IMR-90 (cell line): ENCODE results near the gene SCPEP1. TPM values are rescaled to one million over a fixed set of nuclear protein-coding genes. Genes with fewer than 3 reads are reported as not detected.

Experiments used
- ATAC-seq: fragments of 200-7000 bp; cut with Tn5 transposase; 2 replicates; pipeline ENCODE4 v1.9.1; 2020; ENCODE audit warnings: low read depth, mild to moderate bottlenecking, moderate library complexity
- BruUV-seq: library from RNA; stranded (reverse); fragments of 400-500 nt; replicated peaks from 2 replicates; lab custom pipeline; 2021; lab: Mats Ljungman, UMichigan
- CTCF ChIA-PET: fragments of 300-600 bp; formaldehyde crosslinking; extraction: SDS; loops from one replicate; lab custom pipeline; 2021; ENCODE audit warnings: antibody characterized with exemption; lab: Yijun Ruan, JAX
- POLR2A ChIA-PET: fragments of 300-600 bp; sonication (Branson Sonifier 250); formaldehyde crosslinking; loops from one replicate; lab custom pipeline; 2022; ENCODE audit warnings: antibody characterized with exemption; ENCODE audit not compliant: unreplicated experiment; lab: Charles Lee
- DNase-seq: peaks from one replicate; pipeline ENCODE4 v3.0.0; 2013
- H2AFZ ChIP-seq: replicated peaks from 2 replicates; pipeline ENCODE3; 2013; ENCODE audit warnings: low read length, mild to moderate bottlenecking; ENCODE audit not compliant: poor library complexity
- H2AK5ac ChIP-seq: 2 replicates; pipeline ENCODE4 v1.6.1; 2013; ENCODE audit warnings: low read depth, low read length, inconsistent platforms
- H2AK9ac ChIP-seq: replicated peaks from 2 replicates; pipeline ENCODE3; 2013; ENCODE audit warnings: mild to moderate bottlenecking, low read depth, low read length, moderate library complexity; ENCODE audit not compliant: poor library complexity
- H2BK120ac ChIP-seq: 2 replicates; pipeline ENCODE4 v1.6.1; 2013; ENCODE audit warnings: low read depth, low read length, inconsistent platforms
- H2BK15ac ChIP-seq: 3 replicates; pipeline ENCODE4 v1.6.1; 2013; ENCODE audit warnings: low read depth, low read length, inconsistent platforms
- H2BK20ac ChIP-seq: 2 replicates; pipeline ENCODE4 v1.6.1; 2013; ENCODE audit warnings: low read depth, mild to moderate bottlenecking, inconsistent platforms, low read length, moderate library complexity
- H2BK5ac ChIP-seq: 2 replicates; pipeline ENCODE4 v1.6.1; 2013; ENCODE audit warnings: mild to moderate bottlenecking, low read depth, low read length, inconsistent platforms; ENCODE audit not compliant: poor library complexity, severe bottlenecking
- H3K14ac ChIP-seq: replicated peaks from 2 replicates; pipeline ENCODE4 v1.6.1; 2013; ENCODE audit warnings: low read depth, low read length, inconsistent platforms
- H3K18ac ChIP-seq: 2 replicates; pipeline ENCODE4 v1.6.1; 2013; ENCODE audit warnings: low read depth, low read length, control low read depth
- H3K23ac ChIP-seq: 2 replicates; pipeline ENCODE4 v1.6.1; 2013; ENCODE audit warnings: low read depth, low read length, inconsistent platforms
- H3K27ac ChIP-seq: 2 replicates; pipeline ENCODE4 v1.5.1; 2013; ENCODE audit warnings: mild to moderate bottlenecking, control low read depth, low read length; ENCODE audit not compliant: insufficient read depth
- H3K27me3 ChIP-seq: 2 replicates; pipeline ENCODE4 v1.6.1; 2013; ENCODE audit warnings: low read length; ENCODE audit not compliant: control insufficient read depth, insufficient read depth
- H3K36me3 ChIP-seq: 2 replicates; pipeline ENCODE4 v1.6.1; 2013; ENCODE audit warnings: low read length, mixed read lengths; ENCODE audit not compliant: control insufficient read depth, insufficient read depth
- H3K4ac ChIP-seq: 2 replicates; pipeline ENCODE4 v1.6.1; 2013; ENCODE audit warnings: low read depth, low read length, inconsistent platforms
- H3K4me1 ChIP-seq: 2 replicates; pipeline ENCODE4 v1.6.1; 2013; ENCODE audit warnings: low read length, mixed read lengths; ENCODE audit not compliant: control insufficient read depth, insufficient read depth
- H3K4me2 ChIP-seq: 2 replicates; pipeline ENCODE4 v1.6.1; 2013; ENCODE audit warnings: low read depth, mild to moderate bottlenecking, control low read depth, low read length, moderate library complexity
- H3K4me3 ChIP-seq: 2 replicates; pipeline ENCODE4 v1.5.1; 2013; ENCODE audit warnings: low read depth, mild to moderate bottlenecking, control low read depth, low read length, moderate library complexity; ENCODE audit not compliant: insufficient read depth
- H3K56ac ChIP-seq: 2 replicates; pipeline ENCODE4 v1.6.1; 2013; ENCODE audit warnings: low read length, inconsistent platforms; ENCODE audit not compliant: insufficient read depth; ENCODE audit errors: extremely low read depth
- H3K79me1 ChIP-seq, 2 experiments: 2 replicates each; pipeline ENCODE4 v1.6.1; 2013; ENCODE audit warnings: low read length in 2 of 2, inconsistent platforms in 1 of 2, low read depth in 1 of 2
- H3K9ac ChIP-seq: 2 replicates; pipeline ENCODE4 v1.6.1; 2013; ENCODE audit warnings: low read depth, low read length, control low read depth
- H3K9me1 ChIP-seq: 2 replicates; pipeline ENCODE4 v1.6.1; 2013; ENCODE audit warnings: low read length, inconsistent platforms; ENCODE audit not compliant: insufficient read depth
- H3K9me3 ChIP-seq: 2 replicates; pipeline ENCODE4 v1.6.1; 2013; ENCODE audit warnings: low read length; ENCODE audit not compliant: control insufficient read depth, insufficient read depth
- H4K20me1 ChIP-seq: 2 replicates; pipeline ENCODE4 v1.6.1; 2013; ENCODE audit warnings: low read length, inconsistent platforms; ENCODE audit not compliant: insufficient read depth
- H4K5ac ChIP-seq: 2 replicates; pipeline ENCODE4 v1.6.1; 2013; ENCODE audit warnings: mild to moderate bottlenecking, low read depth, low read length, control low read depth
- H4K8ac ChIP-seq, 2 experiments: 2 replicates each; pipeline ENCODE4 v1.6.1; 2013; ENCODE audit warnings: low read depth in 2 of 2, low read length in 2 of 2, control low read depth in 1 of 2, inconsistent platforms in 1 of 2
- H4K91ac ChIP-seq: 2 replicates; pipeline ENCODE4 v1.6.1; 2013; ENCODE audit warnings: low read depth, low read length, inconsistent platforms; ENCODE audit not compliant: insufficient read depth
- CHD1 ChIP-seq: IDR thresholded peaks from 2 replicates; pipeline ENCODE4 v1.6.1; 2012; ENCODE audit warnings: low read depth, low read length, improper control_type of control experiment
- WGBS, 2 experiments: methylation state at CpG; one replicate each; pipeline versions ENCODE4 v1.1.5 to v1.1.7; 2013; ENCODE audit warnings: missing lambda C conversion rate in 2 of 2; ENCODE audit not compliant: insufficient read length in 1 of 2; ENCODE audit errors: extremely low coverage in 2 of 2; 5-methylcytosine and 5-hydroxymethylcytosine counted together
- dilution Hi-C: fragments of 300-500 bp; cut with HindIII; formaldehyde crosslinking; loops from one replicate; pipeline ENCODE4 v1.14.3; 2018; ENCODE audit warnings: low sequenced_read_pairs; ENCODE audit not compliant: unreplicated experiment
- in situ Hi-C: fragments of 300-500 bp; cut with MboI; formaldehyde crosslinking; loops from 3 replicates; pipeline ENCODE4 v1.14.3; 2019; ENCODE audit warnings: low sequenced_read_pairs, inconsistent platforms, mixed read lengths
- intact Hi-C: fragments of 100-400 bp; cut with micrococcal nuclease; formaldehyde crosslinking; loops from 2 replicates; pipeline ENCODE4 v1.10.0; 2022
- polyA plus RNA-seq, 3 experiments: library from polyadenylated mRNA; depleted of rRNA; stranded (reverse); fragments of >200 nt; gene quantifications; 2 replicates each; pipeline ENCODE4 v1.2.3, GENCODE V29; 2012; ENCODE audit warnings: low replicate concordance in 1 of 3
- total RNA-seq: library from RNA; depleted of rRNA; stranded (reverse); fragments of >200 nt; gene quantifications from 2 replicates; pipeline ENCODE4 v1.2.3, GENCODE V29; 2012

The SCPEP1 gene
- total and polyA plus RNA-seq, 2 of the 4 experiments (the other 2 are of a cell fraction), result 16.5 to 32.1 TPM

GRCh38 chr17:57008958-57009357 is 31.0 kb downstream of the SCPEP1 start:
- BruUV-seq, result no TSS peak
- H3K27me3 ChIP-seq, result peaks cover 3% of the 10 kb centered on the region; the same call in 1 of the 2 replicates
- H4K91ac ChIP-seq, result no peak overlapping the region
- H4K20me1 ChIP-seq, result no peaks in the 10 kb centered on the region
- no peaks in the 10 kb centered on the region for H3K9me1 ChIP-seq
- no peak for ATAC-seq
- H3K56ac ChIP-seq, result no peak overlapping the region
- H2AK5ac ChIP-seq, result no peak overlapping the region
- H3K4me3 ChIP-seq, result no peak overlapping the region
- no peak for DNase-seq
- ChIA-PET CTCF (no interaction called here), POLR2A (no interaction called here)
- no CpG with 5 or more reads among the region's 2 CpGs for WGBS, 2 experiments
- H3K23ac ChIP-seq, result no peak overlapping the region
- H4K8ac ChIP-seq, result no peak overlapping the region
- H3K4ac ChIP-seq, result no peak overlapping the region
- no peak overlapping the region for H2AK9ac ChIP-seq
- H2BK5ac ChIP-seq, result no peak overlapping the region
- no peak overlapping the region for H2BK20ac ChIP-seq
- in situ Hi-C loops (no loop called here), dilution Hi-C loops (no loop called here), intact Hi-C loops (no loop called here)
- no peak overlapping the region for H3K4me2 ChIP-seq
- TF ChIP-seq CHD1, result no peak
- no peak overlapping the region for H3K27ac ChIP-seq
- no peaks in the 10 kb centered on the region for H3K79me1 ChIP-seq
- no peak overlapping the region for H3K18ac ChIP-seq
- H4K5ac ChIP-seq, result no peak overlapping the region
- no peaks in the 10 kb centered on the region for H3K36me3 ChIP-seq
- H2AFZ ChIP-seq, result no peak overlapping the region
- no peak overlapping the region for H3K9ac ChIP-seq
- no peak overlapping the region for H2BK120ac ChIP-seq
- no peak overlapping the region for H3K14ac ChIP-seq
- H2BK15ac ChIP-seq, result no peak overlapping the region
- H3K4me1 ChIP-seq, result no peaks in the 10 kb centered on the region
- H3K9me3 ChIP-seq, result no peaks in the 10 kb centered on the region
